Choroid plexus epithelial cell (primary cell): ENCODE measurements around the gene PRRG2.
A peak's percentile ranks its signal among the peaks of the same experiment; 100 is the strongest.

ENCODE experiments used
- DNase-seq: peaks from one replicate; pipeline ENCODE4 v3.0.0-alpha.2; 2010; ENCODE audit warnings: low read depth
- H3K4me3 ChIP-seq: 2 replicates; pipeline ENCODE4 v1.5.1; 2011; ENCODE audit warnings: low read depth, mild to moderate bottlenecking, control low read depth, low read length, moderate library complexity
- TF ChIP-seq, protein P1 (sequence below): conservative IDR thresholded peaks from 2 replicates; pipeline ENCODE4 v1.5.1; 2011; ENCODE audit warnings: low read depth, mild to moderate bottlenecking, control low read depth, inconsistent platforms, low read length, moderate library complexity

PRRG2 gene

DNA sequence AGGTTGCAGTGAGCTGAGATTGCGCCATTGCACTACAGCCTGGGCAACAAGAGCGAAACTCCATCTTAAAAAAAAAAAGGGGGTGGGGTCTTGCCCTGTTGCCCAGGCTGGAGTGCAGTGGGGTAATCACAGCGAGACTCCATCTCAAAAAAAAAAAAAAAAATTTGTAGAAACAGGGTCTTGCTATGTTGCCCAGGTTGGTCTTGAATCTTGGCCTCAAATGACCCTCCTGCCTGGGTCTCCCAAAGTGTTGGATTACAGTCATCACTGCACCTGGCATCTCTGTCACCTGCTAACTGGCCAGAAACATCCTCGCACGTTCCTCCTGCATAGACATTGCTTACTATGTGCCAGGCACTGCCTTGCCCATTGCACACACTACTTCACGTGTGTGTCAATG is 39.2 kb upstream of the PRRG2 start:
- DNase-seq = no peak
- TF ChIP-seq, protein P1, sequence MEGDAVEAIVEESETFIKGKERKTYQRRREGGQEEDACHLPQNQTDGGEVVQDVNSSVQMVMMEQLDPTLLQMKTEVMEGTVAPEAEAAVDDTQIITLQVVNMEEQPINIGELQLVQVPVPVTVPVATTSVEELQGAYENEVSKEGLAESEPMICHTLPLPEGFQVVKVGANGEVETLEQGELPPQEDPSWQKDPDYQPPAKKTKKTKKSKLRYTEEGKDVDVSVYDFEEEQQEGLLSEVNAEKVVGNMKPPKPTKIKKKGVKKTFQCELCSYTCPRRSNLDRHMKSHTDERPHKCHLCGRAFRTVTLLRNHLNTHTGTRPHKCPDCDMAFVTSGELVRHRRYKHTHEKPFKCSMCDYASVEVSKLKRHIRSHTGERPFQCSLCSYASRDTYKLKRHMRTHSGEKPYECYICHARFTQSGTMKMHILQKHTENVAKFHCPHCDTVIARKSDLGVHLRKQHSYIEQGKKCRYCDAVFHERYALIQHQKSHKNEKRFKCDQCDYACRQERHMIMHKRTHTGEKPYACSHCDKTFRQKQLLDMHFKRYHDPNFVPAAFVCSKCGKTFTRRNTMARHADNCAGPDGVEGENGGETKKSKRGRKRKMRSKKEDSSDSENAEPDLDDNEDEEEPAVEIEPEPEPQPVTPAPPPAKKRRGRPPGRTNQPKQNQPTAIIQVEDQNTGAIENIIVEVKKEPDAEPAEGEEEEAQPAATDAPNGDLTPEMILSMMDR = no peak
- H3K4me3 ChIP-seq = no peak overlapping the region

DNA sequence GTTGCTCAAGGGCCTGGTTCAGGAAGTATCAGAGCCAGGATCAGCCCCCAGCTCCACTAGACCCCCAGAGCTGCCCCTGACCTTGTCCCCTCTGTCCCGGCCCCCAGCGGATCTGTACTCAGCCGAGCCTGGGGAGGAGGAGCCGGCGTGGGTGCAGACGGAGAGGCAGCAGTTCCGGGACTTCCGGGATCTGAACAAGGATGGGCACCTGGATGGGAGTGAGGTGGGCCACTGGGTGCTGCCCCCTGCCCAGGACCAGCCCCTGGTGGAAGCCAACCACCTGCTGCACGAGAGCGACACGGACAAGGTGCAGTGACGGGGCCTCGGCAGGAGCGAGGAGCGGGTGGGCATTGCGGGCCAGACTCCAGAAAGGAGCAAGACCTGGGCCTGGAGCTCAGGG is 38.7 kb upstream of the PRRG2 start:
- TF ChIP-seq, protein P1 = no peak
- H3K4me3 ChIP-seq = no peak overlapping the region
- DNase-seq = no peak

DNA sequence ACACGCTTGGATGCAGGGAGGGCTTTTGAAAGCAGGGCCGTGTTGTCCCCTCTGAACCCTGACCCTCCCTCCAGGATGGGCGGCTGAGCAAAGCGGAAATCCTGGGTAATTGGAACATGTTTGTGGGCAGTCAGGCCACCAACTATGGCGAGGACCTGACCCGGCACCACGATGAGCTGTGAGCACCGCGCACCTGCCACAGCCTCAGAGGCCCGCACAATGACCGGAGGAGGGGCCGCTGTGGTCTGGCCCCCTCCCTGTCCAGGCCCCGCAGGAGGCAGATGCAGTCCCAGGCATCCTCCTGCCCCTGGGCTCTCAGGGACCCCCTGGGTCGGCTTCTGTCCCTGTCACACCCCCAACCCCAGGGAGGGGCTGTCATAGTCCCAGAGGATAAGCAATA is 38.1 kb upstream of the PRRG2 start:
- no peak for DNase-seq
- H3K4me3 ChIP-seq = no peak overlapping the region
- TF ChIP-seq, protein P1 = no peak

DNA sequence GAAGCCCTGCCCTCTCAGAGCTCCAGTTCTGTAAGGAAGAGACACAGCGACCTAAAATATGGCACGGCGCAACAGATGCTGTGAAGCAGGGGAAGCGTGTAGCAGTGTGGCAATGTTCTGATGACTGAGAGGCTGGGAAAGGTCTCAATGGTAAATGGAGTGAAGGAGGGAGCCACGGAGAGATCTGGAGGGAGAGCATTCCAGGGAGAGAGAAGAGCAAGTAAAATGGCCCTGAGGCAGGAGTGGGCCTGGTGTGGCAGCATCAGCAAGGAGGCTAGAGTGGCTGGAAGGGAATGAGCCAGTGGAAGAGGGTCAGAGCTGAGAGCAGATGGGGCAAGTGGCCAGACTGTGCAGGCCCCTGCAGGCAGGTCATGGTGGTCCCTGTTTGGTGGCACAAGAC is 37.0 kb upstream of the PRRG2 start:
- no peak for DNase-seq
- H3K4me3 ChIP-seq = no peak overlapping the region
- TF ChIP-seq, protein P1 = no peak

DNA sequence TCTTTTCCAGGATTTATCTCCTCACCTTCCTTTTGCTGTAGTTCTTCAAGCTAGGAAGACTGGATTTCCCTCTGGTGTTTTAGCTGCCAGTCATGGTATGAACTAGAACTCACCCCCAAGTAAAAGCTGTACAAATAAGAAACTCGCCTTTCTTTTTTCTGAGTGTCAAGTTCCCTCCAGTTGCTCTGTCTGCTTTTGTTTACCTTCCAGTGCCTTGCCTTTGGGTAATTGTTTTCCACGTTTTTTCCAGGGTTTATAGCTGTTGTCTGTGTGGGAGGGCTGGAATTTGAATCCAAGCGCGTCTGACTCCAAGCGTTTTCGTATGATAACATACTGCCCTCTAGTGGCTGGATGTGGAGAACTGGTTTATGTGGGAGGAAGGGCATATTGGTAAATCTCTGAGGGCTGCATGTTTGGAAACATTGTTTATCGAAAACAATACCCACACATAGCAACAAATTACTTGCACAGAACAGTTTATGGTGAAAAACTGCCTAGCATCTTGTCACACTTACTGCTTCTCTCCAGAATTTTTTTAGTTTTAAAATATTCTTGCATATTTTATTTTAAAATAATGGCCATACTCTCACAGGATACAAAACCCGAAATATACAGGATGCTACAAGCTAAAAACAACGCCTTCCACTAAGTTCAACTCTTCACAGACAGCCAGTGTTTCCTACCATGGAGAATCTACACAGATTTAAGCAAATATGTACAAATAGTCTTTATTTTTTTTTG is 34.1 kb upstream of the PRRG2 start:
- no peak overlapping the region for H3K4me3 ChIP-seq
- peak; percentile 93 for DNase-seq
- TF ChIP-seq, protein P1 = peak; percentile 88

DNA sequence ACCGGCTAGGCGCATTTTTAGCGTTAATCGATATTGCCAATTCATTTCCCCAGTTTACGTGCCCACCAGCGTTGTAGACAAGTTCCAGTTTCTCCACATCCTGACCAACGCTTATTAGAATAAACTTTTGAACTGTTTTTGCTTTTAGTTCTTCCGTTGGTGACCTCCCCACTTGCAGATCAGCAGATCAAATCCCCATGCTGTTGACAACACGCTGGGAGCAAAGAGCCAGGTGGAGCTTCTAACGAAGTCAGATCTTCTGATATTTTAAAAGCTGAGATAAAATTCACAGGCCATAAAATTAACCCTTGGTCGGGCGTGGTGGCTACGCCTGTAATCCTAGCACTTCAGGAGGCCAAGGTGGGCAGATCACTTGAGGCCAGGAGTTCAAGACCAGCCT is 32.1 kb upstream of the PRRG2 start:
- TF ChIP-seq, protein P1 = no peak
- H3K4me3 ChIP-seq = no peak overlapping the region
- no peak for DNase-seq

DNA sequence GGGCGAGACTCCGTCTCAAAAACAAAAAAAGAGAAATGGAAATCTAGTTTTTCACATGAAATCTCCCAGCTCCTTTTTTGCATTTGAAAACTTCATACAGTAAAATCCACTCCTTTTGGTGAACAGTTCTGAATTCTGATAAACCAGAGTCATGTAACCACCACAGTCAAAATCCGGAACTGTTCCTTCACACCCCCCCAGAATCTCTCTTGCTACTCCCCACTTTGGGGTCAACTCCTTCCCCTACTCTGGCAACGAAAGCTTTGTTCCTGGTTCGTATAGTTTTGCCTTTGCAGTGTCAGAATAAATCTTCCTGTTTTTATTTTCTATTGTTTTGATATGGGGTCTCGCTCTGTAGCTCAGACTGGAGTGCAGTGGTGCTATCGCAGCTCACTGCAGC is 29.6 kb upstream of the PRRG2 start:
- no peak overlapping the region for H3K4me3 ChIP-seq
- no peak for DNase-seq
- TF ChIP-seq, protein P1 = no peak
